ENCODE data around the gene ZBTB25.

ZBTB25 gene

GRCh38 chr14:64515053-64515452, 11.4 kb upstream of the ZBTB25 start:
- DNase-seq (ENCODE audit: low read depth) = no peak

DNA sequence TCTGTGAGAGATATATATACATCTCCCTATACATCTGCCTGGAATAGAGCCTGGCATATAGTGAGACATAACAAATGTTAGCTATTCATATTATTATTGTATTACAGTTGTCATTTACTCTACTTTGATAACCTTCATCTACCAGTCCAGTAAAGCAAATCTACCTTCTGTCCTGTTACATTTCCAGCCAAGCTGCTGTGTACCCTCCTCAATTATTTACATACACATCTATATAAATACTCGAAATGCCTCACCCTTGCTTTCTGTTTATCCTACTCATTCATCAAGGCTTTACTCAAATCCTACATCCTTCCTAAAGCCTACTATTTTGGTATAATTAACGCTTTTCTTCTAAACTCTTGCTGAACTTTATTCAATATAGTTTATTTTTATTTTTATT, 9.6 kb upstream of the ZBTB25 start:
- no peak for DNase-seq (ENCODE audit: low read depth)

GRCh38 chr14:64510825-64511671, 7.4 kb upstream of the ZBTB25 start:
- peak; percentile 41 for DNase-seq (ENCODE audit: low read depth)

DNA sequence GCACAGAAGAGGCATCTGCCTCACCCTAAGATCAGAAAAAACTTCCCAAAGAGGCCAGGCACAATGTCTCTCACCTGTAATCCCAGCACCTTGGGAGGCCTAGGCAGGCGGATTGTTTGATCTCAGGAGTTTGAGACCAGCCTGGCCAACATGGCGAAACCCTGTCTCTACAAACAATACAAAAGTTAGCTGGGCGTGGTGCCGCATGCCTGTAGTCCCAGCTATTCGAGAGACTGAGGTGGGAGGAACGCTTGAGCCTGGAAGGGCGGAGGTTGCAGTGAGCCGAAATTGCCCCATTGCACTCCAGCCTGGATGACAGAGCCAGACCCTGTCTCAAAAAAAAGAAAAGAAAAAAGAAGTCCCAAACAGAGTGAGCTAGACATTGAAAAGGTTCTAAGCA, 5.4 kb upstream of the ZBTB25 start:
- DNase-seq (ENCODE audit: low read depth) = no peak

- no peak for DNase-seq (ENCODE audit: low read depth)
Observed at GRCh38 chr14:64508215-64508776, 4.7 kb upstream of the ZBTB25 start.

DNA sequence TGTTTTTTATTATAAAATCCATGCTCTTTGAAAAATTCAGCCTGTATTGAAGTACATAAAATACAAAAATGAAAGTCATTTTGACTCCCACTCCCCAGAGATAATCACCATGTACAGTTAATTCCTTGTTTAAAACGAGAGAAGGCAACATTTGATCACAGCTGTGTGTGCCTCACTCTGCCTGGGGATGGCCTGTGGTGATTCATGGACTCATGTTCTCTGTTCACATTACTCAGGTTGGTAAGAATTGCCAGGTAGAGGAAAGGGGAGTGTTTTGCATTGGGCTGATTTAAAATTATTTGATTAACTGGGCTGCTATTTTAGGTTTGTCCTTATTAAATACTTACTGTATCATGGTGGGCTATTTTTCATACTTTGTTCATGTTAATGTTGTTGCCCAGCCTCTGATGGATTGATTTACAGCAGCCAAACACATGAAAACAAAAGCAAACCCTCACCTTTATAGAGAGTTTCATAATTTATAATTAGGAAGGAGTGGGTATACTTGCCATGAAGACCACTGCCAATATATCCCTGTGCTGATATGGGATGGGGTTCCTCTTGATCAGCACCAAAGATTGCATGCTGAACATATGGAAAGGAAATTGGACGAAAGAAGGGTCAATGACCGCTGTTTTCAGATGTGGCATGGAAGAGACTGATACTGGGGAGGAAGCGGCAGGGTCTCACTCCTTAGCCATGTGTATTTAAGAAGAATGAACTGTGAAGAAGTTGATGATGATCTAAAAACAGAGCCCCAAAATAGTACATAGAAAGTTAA, 3.9 kb upstream of the ZBTB25 start:
- no peak for DNase-seq (ENCODE audit: low read depth)

DNA sequence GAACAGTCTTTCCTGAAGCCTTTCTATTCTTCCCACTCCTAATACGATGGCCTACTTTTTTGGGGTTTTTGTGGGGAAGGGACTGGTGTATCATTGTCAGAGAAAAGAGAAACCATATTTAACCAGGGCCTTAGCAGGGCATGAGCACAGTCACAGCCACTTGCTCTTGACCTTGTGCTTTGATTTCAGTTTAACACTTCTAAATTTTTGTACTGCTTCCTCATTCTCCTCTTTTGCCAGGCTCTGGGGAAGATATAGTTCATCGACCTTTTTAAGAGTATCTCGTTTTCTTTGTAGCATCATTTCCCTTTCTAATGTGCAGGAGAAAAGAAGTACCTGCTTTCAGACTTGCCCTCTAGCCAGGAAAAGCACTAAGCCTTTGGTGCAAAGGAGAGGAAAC, 3.1 kb upstream of the ZBTB25 start:
- DNase-seq (ENCODE audit: low read depth) = no peak

GRCh38 chr14:64504897-64505794, 1.5 kb upstream of the ZBTB25 start:
- peak; percentile 71 for DNase-seq (ENCODE audit: low read depth)

GRCh38 chr14:64504310-64504896, 765 bp upstream of the ZBTB25 start, which contains the start of gene ZBTB1:
Gene ZBTB1, plus strand, starts transcription at chr14:64504770. Its CDS starts 16,735 bp downstream, at chr14:64521505.
- DNase-seq (ENCODE audit: low read depth) = peak; percentile 55

DNA sequence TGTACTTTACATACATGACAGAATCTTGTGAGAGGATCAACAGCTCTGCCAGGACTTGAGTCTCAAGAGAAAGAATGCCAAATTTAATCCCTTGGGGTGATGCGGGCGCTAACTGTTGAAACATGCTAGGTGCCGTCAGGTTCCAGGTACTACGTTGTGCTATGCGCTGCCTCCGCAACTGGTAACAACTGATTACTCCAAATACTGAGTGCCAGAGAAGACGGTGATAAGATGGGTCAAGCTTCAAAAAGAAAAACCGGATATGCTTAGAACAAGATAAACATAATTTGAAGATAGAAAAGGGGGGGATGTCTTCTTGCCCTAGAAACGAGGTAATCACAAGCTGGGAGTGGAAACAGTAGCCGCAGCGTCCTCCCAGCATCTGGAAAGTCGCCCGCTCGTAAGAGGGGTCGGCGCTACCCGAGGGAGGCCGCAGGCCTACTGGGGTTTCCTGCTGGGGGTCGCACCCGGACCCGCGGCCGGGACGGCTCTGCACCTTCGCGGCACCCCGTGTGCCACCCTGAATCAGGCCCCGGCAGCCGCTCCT, 678 bp downstream of the ZBTB25 start:
- no peak for DNase-seq (ENCODE audit: low read depth)

DNA sequence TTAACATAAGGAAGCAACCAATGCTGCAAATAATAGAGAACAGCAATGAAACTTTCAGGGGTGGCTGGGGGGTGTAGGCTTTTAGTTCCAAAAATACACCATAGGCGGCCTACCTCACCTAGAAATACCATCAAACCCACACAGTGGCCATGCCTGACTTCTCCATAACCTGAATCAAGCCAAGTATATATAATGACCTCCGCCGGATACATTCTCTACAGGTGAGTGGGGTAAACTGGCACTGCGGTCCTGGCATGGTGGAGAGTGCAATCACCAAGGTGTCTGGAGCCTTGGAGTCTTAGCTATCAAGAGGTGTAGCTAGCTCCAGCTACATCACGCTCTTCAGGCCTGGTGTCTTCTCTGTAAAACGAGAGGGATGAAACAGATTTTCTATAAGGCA, 1.2 kb downstream of the ZBTB25 start:
- DNase-seq (ENCODE audit: low read depth) = no peak

DNA sequence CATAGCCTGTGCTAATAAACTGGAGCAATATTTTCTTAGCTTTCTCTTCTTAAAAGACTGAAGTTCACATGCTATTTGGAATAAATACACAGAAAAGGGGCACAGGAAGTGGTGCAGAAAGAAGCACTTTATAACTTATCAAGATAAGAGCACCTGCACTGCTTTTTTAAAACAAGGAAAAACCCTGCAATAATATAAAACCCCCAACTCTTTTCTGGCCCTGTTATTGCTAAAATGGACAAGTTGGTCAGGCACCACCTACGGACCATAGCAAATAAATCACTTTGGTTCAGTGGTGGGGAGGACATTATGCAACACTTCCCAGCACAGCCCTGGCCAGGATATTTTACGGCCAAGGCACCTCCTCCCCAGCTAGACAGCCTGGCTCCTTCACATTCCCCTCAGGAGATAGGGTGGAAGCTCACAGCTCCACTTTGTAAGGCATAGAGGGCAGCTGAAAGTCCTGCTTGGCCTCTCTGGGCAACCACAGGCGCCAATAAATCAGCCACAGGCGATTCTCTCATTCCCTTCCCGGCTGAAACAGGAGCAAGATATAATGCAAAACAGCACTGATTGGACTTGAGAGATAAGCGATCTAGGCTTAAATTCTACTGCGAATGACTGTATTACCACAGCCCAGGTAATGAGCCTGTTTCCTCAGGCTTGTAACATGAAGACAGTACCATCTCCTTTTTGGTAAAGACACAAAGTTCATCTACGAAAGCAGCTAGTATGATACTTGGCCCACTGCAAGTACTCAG, 2.0 kb downstream of the ZBTB25 start:
- no peak for DNase-seq (ENCODE audit: low read depth)

DNA sequence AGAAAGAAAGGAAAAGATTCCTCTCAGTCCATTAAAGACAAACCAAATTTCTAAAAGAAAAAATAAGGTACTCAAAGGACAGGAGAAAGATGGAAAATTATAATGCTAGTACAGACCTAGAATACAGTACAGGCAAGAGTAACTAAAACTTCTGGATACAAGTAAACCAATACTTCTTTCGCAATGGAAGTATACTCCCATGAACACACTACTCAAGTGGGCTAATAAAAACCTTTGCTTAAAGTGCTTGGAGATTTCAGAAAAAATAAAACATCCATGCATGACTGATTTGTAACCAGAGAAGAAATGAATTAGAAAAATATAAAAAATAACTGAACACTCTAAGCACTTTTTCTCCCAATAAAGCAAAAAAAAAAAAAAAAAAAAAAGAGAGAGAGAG, 3.5 kb downstream of the ZBTB25 start:
- no peak for DNase-seq (ENCODE audit: low read depth)

- DNase-seq (ENCODE audit: low read depth) = no peak
Observed at GRCh38 chr14:64496764-64497163, 6.9 kb downstream of the ZBTB25 start.

DNA sequence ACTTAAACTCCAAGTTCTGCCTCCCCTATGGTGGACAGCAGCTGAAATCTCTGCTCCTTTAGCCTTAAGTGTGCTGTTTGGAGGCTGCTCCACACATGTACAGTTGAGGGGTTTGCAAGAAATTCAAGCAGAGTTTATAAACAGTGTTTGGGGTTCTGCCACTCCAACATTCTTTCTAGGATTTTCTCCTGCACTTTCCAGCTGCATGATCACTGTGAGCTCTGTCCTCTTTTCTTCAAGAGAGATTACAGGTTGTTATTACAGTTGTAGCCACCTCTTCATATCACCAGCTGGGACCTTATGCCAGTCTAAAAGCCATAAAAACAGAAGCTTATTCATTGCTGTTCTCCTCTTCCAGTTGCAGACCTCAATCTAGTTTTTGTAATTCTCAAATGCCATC, 8.4 kb downstream of the ZBTB25 start:
- no peak for DNase-seq (ENCODE audit: low read depth)

DNA sequence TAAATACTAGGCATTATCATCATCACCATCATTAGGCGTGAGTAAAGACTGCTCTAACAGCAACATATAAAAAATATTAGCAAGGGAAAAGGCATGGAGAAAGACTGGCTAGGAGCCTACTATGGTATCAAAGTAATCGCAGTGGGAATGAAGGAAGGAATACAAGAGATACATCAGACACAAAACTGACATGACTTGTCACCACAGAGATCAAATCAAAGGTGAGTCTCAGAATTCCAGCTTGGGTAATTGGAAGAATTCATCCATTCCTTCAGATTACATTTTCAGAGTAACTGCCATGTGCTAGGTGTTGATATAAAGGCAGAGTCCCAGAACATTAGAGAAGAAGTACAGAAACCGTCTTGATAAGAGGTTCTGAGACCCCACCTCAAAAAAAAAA, 10.2 kb downstream of the ZBTB25 start:
- DNase-seq (ENCODE audit: low read depth) = no peak

- no peak for DNase-seq (ENCODE audit: low read depth)
Observed at GRCh38 chr14:64491637-64492036, 12.0 kb downstream of the ZBTB25 start.

- DNase-seq (ENCODE audit: low read depth) = no peak
Observed at GRCh38 chr14:64488590-64489099, 15.0 kb downstream of the ZBTB25 start.

DNA sequence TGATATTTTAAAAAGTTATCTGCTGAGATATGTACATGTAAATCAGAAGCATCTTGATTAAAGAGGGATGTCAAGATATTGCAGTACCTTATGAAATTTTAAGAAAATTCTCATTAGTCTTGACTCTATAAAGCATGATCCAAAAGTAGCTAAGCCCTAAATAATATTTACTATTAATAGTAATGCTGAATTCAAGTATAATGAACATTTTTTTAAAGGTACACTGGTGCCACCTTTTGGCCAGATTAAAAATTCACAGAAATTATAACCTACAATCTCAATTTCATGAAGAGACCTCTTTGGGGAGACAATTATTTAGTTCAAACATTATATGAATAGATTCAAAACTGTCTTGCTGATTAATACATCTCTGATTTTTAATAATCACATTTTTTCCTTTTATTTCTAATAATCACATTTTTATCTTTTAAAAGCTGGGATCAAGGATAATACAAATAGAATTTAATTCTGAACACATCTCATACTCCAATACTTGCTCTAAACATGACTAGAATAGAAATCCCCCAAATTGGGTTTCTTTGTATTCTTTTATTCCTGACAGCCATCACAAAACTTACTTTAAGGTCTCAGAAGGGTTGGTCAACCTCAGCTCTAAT, 24.9 kb downstream of the ZBTB25 start:
- no peak for DNase-seq (ENCODE audit: low read depth)

- no peak for DNase-seq (ENCODE audit: low read depth)
Observed at GRCh38 chr14:64476438-64476837, 27.2 kb downstream of the ZBTB25 start.

All from stimulated activated CD8-positive, alpha-beta memory T cell treated with anti-CD3 and anti-CD28 coated beads, Interleukin-15, amount 100 ng/mL, for 1 hour (primary cell).